Mesenchymal stem cell (in vitro differentiated cells and primary cell): ENCODE results near the gene SEMG1.

Experiments used
- DNase-seq: peaks from one replicate; pipeline ENCODE4 v3.0.0-alpha.2; 2013
- H2AFZ ChIP-seq: one replicate; pipeline ENCODE4 v1.6.1; 2013; ENCODE audit warnings: low read depth, mild to moderate bottlenecking, control low read depth, inconsistent platforms, low read length, moderate library complexity
- H2AK5ac ChIP-seq: 2 replicates; pipeline ENCODE4 v1.6.1; 2013; ENCODE audit warnings: low read length, moderate library complexity, mild to moderate bottlenecking, inconsistent platforms; ENCODE audit not compliant: severe bottlenecking
- H2BK120ac ChIP-seq: one replicate; pipeline ENCODE4 v1.6.1; 2013; ENCODE audit warnings: low read depth, mild to moderate bottlenecking, inconsistent platforms, low read length, moderate library complexity
- H2BK12ac ChIP-seq, 2 experiments: one replicate each; pipeline ENCODE4 v1.6.1; 2013; ENCODE audit warnings: inconsistent platforms in 2 of 2, low read length in 2 of 2, mild to moderate bottlenecking in 2 of 2, moderate library complexity in 2 of 2, control low read depth in 1 of 2
- H2BK15ac ChIP-seq: one replicate; pipeline ENCODE4 v1.6.1; 2013; ENCODE audit warnings: mild to moderate bottlenecking, low read depth, inconsistent platforms; ENCODE audit not compliant: poor library complexity, severe bottlenecking
- H2BK5ac ChIP-seq: 2 replicates; pipeline ENCODE4 v1.6.1; 2013; ENCODE audit warnings: low read depth, mild to moderate bottlenecking, low read length, control low read depth, inconsistent platforms; ENCODE audit not compliant: poor library complexity, severe bottlenecking
- H3K14ac ChIP-seq, 2 experiments: one replicate each; pipeline ENCODE4 v1.6.1; 2013; ENCODE audit warnings: inconsistent platforms in 2 of 2, low read length in 2 of 2, control low read depth in 1 of 2, mild to moderate bottlenecking in 1 of 2, moderate library complexity in 1 of 2
- H3K18ac ChIP-seq, 2 experiments: one replicate each; pipeline ENCODE4 v1.6.1; 2013; ENCODE audit warnings: inconsistent platforms in 2 of 2, low read length in 2 of 2, control low read depth in 1 of 2, low read depth in 1 of 2, mild to moderate bottlenecking in 1 of 2
- H3K23ac ChIP-seq, 2 experiments: one replicate each; pipeline ENCODE4 v1.6.1; 2013; ENCODE audit warnings: inconsistent platforms in 2 of 2, low read length in 2 of 2, mild to moderate bottlenecking in 2 of 2, moderate library complexity in 2 of 2, control low read depth in 1 of 2
- H3K27ac ChIP-seq: 2 replicates; pipeline ENCODE4 v1.5.1; 2013; ENCODE audit warnings: mild to moderate bottlenecking, moderate library complexity, low read length, control low read depth, inconsistent platforms; ENCODE audit not compliant: poor library complexity, severe bottlenecking
- H3K27me3 ChIP-seq, 2 experiments: 2 replicates each; pipeline versions ENCODE4 v1.6.1 to v1.7.0; 2013; ENCODE audit warnings: low read length in 2 of 2, mild to moderate bottlenecking in 2 of 2, moderate library complexity in 2 of 2, control low read depth in 1 of 2, inconsistent platforms in 1 of 2; ENCODE audit not compliant: control insufficient read depth in 1 of 2, insufficient read depth in 1 of 2
- H3K36me3 ChIP-seq, 2 experiments: 2 replicates each; pipeline versions ENCODE4 v1.6.1 to v1.7.0; 2013; ENCODE audit warnings: low read length in 2 of 2, control low read depth in 1 of 2, inconsistent platforms in 1 of 2, low read depth in 1 of 2, mild to moderate bottlenecking in 1 of 2; ENCODE audit not compliant: insufficient read depth in 2 of 2, control insufficient read depth in 1 of 2
- H3K4ac ChIP-seq, 2 experiments: one replicate each; pipeline ENCODE4 v1.6.1; 2013; ENCODE audit warnings: inconsistent platforms in 2 of 2, low read length in 2 of 2, mild to moderate bottlenecking in 2 of 2, moderate library complexity in 2 of 2, control low read depth in 1 of 2, low read depth in 1 of 2
- H3K4me1 ChIP-seq: 2 replicates; pipeline ENCODE4 v1.6.1; 2013; ENCODE audit warnings: low read depth, low read length, control low read depth; ENCODE audit not compliant: control insufficient read depth, insufficient read depth
- H3K4me2 ChIP-seq: 2 replicates; pipeline ENCODE4 v1.6.1; 2013; ENCODE audit warnings: low read length, mild to moderate bottlenecking, inconsistent platforms; ENCODE audit not compliant: poor library complexity, severe bottlenecking
- H3K4me3 ChIP-seq, 2 experiments: 2 replicates each; pipeline versions ENCODE4 v1.5.1 to v1.7.0; 2013; ENCODE audit warnings: low read length in 2 of 2, mild to moderate bottlenecking in 2 of 2, control low read depth in 1 of 2, low read depth in 1 of 2; ENCODE audit not compliant: insufficient read depth in 1 of 2
- H3K79me1 ChIP-seq: replicated peaks from 2 replicates; pipeline ENCODE4 v1.6.1; 2013; ENCODE audit warnings: mild to moderate bottlenecking, control low read depth, low read length, inconsistent platforms; ENCODE audit not compliant: poor library complexity, severe bottlenecking
- H3K9ac ChIP-seq: 2 replicates; pipeline ENCODE4 v1.7.0; 2013; ENCODE audit warnings: mild to moderate bottlenecking, low read length, moderate library complexity
- H3K9me3 ChIP-seq: 2 replicates; pipeline ENCODE4 v1.7.0; 2013; ENCODE audit warnings: mild to moderate bottlenecking, low read length; ENCODE audit not compliant: control insufficient read depth
- H4K8ac ChIP-seq: one replicate; pipeline ENCODE4 v1.6.1; 2013; ENCODE audit warnings: inconsistent platforms, mild to moderate bottlenecking, low read length, moderate library complexity
- H4K91ac ChIP-seq: one replicate; pipeline ENCODE4 v1.6.1; 2013; ENCODE audit warnings: mild to moderate bottlenecking, low read length, inconsistent platforms
- WGBS: methylation state at CpG from one replicate; pipeline ENCODE4 v1.1.7; 2013; ENCODE audit warnings: mixed read lengths; 5-methylcytosine and 5-hydroxymethylcytosine counted together

The SEMG1 gene

DNA sequence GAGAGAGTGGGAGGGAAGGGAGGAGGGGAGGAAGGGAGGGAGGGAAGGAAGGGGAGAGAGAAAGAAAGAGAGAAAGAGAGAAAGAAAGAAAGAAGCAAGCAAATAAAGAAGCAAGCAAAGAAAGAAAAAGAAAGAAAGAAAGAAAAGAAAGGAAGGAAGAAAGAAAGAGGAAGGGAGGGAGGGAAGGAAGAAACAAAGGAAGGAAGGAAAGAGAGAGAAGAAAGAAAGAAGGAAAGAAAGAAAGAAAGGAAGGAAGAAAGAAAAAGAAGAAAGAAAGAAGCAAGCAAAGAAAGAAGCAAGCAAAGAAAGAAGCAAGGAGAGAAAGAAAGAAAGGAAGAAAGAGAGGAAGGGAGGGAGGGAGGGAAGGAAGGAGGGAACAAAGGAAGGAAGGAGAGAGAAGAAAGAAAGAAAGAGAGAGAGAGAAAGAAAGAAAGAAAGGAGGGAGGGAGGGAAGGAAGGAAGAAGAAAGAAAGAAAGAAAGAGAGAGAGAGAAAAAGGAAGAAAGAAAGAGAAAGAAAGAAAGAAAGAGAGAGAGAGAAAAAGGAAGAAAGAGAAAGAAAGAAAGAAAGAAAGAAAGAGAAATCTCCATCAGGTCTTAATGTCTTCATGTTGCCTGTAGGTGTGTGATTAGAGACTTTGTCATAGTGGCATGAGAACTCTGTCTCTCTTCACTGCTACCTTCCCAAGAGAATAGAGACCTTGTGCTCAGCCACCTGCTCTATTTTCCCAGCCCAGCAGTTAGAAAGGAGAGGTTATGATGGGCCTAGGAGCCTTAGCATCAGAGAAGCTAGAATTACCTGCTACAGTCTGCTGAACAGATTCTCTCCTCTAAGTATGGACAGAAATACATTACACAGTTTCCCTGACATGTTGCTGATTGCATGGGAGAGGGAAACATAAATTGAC lies 5.0 kb downstream of the SEMG1 start:
- Histone ChIP-seq H3K18ac (no peak overlapping the region), H2BK120ac (no peak overlapping the region), H3K4me1 (no peaks in the 10 kb centered on the region), H2AFZ (no peak overlapping the region), H4K91ac (no peak overlapping the region), H3K79me1 (no peaks in the 10 kb centered on the region), H3K4me3 (no peak overlapping the region), H3K9ac (no peak overlapping the region), H3K27ac (no peak overlapping the region), H3K14ac (no peak overlapping the region), H3K9me3 (no peaks in the 10 kb centered on the region), H3K36me3 (no peaks in the 10 kb centered on the region), H3K4ac (no peak overlapping the region), H3K23ac (no peak overlapping the region), H2BK12ac (no peak overlapping the region), H4K8ac (no peak overlapping the region), H3K27me3 (peaks cover 0 to 40% of the 10 kb centered on the region in 2 experiments), H2AK5ac (no peak overlapping the region), H2BK5ac (no peak overlapping the region), H3K4me2 (no peak overlapping the region), H2BK15ac (no peak overlapping the region)
- DNase-seq, result no peak

DNA sequence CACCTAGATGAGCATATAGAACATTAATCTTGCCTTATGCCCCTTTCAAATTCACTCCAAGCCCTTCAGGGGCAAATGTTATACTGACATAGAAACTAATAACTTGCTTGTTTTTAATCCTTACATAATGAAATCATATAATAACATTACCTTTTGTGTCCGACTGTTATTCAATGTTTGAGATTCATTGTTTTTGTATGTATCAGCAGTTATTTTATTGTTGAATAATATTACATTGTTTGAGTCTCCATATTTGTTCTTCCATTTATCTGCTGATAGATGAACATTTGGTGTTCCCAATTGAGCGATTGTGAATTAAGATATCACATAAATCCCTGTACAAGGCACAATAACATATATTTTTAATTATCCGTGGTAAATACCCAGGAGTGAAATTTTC lies 6.0 kb downstream of the SEMG1 start:
- DNase-seq, result no peak
- no peaks in the 10 kb centered on the region for H3K36me3 ChIP-seq
- 60% methylated on average over 1 of the region's 3 CpGs for WGBS
- no peak overlapping the region for H3K4ac ChIP-seq
- no peaks in the 10 kb centered on the region for H3K4me1 ChIP-seq
- H2BK120ac ChIP-seq, result no peak overlapping the region
- H4K8ac ChIP-seq, result no peak overlapping the region
- H3K9ac ChIP-seq, result no peak overlapping the region
- H2BK12ac ChIP-seq, result no peak overlapping the region
- no peak overlapping the region for H2BK5ac ChIP-seq
- H2BK15ac ChIP-seq, result no peak overlapping the region
- peaks cover 0 to 31% of the 10 kb centered on the region in 2 experiments for H3K27me3 ChIP-seq
- H3K14ac ChIP-seq, result no peak overlapping the region
- H3K4me3 ChIP-seq, result no peak overlapping the region
- H2AFZ ChIP-seq, result no peak overlapping the region
- no peak overlapping the region for H3K23ac ChIP-seq
- no peaks in the 10 kb centered on the region for H3K79me1 ChIP-seq
- H2AK5ac ChIP-seq, result no peak overlapping the region
- H3K9me3 ChIP-seq, result no peaks in the 10 kb centered on the region
- H3K4me2 ChIP-seq, result no peak overlapping the region
- H3K27ac ChIP-seq, result no peak overlapping the region
- H3K18ac ChIP-seq, result no peak overlapping the region
- H4K91ac ChIP-seq, result no peak overlapping the region

- Histone ChIP-seq H2BK120ac (no peak overlapping the region), H3K36me3 (no peaks in the 10 kb centered on the region), H3K9ac (no peak overlapping the region)
These were observed 11.3 kb downstream of the SEMG1 start for GRCh38 chr20:45218124-45218523.

GRCh38 chr20:45218636-45219035 lies 11.8 kb downstream of the SEMG1 start:
- no peak overlapping the region for H2BK15ac ChIP-seq
- H3K23ac ChIP-seq, result no peak overlapping the region
- H3K18ac ChIP-seq, result no peak overlapping the region
- H3K9ac ChIP-seq, result no peak overlapping the region
- H4K8ac ChIP-seq, result no peak overlapping the region
- no peak overlapping the region for H2AFZ ChIP-seq
- H3K27me3 ChIP-seq, result peaks cover 5 to 39% of the 10 kb centered on the region in 2 experiments
- H2BK5ac ChIP-seq, result no peak overlapping the region
- H3K4ac ChIP-seq, result no peak overlapping the region
- H3K4me2 ChIP-seq, result no peak overlapping the region
- H2BK12ac ChIP-seq, result no peak overlapping the region
- H4K91ac ChIP-seq, result no peak overlapping the region
- H2AK5ac ChIP-seq, result no peak overlapping the region
- no peaks in the 10 kb centered on the region for H3K9me3 ChIP-seq
- WGBS, result 76% methylated on average over 2 of the region's 2 CpGs
- no peak for DNase-seq
- no peaks in the 10 kb centered on the region for H3K79me1 ChIP-seq
- H2BK120ac ChIP-seq, result no peak overlapping the region
- H3K36me3 ChIP-seq, result no peaks in the 10 kb centered on the region
- H3K27ac ChIP-seq, result no peak overlapping the region
- H3K4me3 ChIP-seq, result no peak overlapping the region
- H3K4me1 ChIP-seq, result no peaks in the 10 kb centered on the region
- H3K14ac ChIP-seq, result no peak overlapping the region

More at GRCh38 chr20:45218124-45218523, 11.3 kb downstream of the SEMG1 start:
- Histone ChIP-seq H4K8ac (no peak overlapping the region), H3K27me3 (peaks cover 5 to 36% of the 10 kb centered on the region in 2 experiments), H4K91ac (no peak overlapping the region), H2AFZ (no peak overlapping the region), H3K23ac (no peak overlapping the region), H3K9me3 (no peaks in the 10 kb centered on the region), H2BK5ac (no peak overlapping the region), H3K79me1 (no peaks in the 10 kb centered on the region), H2BK15ac (no peak overlapping the region), H2AK5ac (no peak overlapping the region), H3K4me2 (no peak overlapping the region), H3K4ac (no peak overlapping the region), H2BK12ac (no peak overlapping the region), H3K27ac (no peak overlapping the region), H3K18ac (no peak overlapping the region), H3K14ac (no peak overlapping the region), H3K4me1 (no peaks in the 10 kb centered on the region), H3K4me3 (no peak overlapping the region)
- WGBS, result 58% methylated on average over 4 of the region's 4 CpGs
- DNase-seq, result no peak
